GM19193 (cell line): ENCODE data around the gene KRTAP5-1.

ENCODE experiments used
- POLR2A ChIP-seq: IDR thresholded peaks from 4 replicates; pipeline ENCODE4 v1.6.1; 2011; ENCODE audit not compliant: insufficient read depth, insufficient read length; ENCODE audit errors: extremely low read depth

Gene KRTAP5-1

GRCh38 chr11:1541474-1542204 is 43.4 kb downstream of the KRTAP5-1 start:
- TF ChIP-seq POLR2A = no peak

DNA sequence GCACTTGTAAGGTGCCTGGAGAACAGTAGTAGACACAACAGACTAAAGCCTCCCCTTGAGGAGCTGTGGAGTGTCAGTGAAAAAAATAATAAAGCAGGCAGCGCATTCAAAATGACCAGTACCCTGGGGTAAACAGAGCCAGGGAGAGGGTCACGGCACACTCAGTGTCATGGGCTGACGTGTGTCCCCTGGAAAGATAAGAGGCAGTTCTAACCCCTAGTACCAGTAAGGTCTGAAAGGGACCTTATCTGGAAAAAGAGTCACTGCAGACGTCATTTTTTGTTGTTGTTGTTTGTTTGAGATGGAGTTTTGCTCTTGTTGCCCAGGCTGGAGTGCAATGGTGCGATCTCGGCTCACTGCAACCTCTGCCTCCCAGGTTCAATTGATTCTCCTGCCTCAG is 45.0 kb downstream of the KRTAP5-1 start:
- no peak for TF ChIP-seq POLR2A

- TF ChIP-seq POLR2A = no peak
These were observed 46.9 kb downstream of the KRTAP5-1 start for GRCh38 chr11:1538153-1538552.

- no peak for TF ChIP-seq POLR2A
These were observed 48.8 kb downstream of the KRTAP5-1 start for GRCh38 chr11:1536065-1536843.

- TF ChIP-seq POLR2A = no peak
These were observed 50.4 kb downstream of the KRTAP5-1 start for GRCh38 chr11:1534682-1535081.
